GM23338 (cell line): ENCODE data around the gene NEDD4. TPM values are rescaled to one million over a fixed set of nuclear protein-coding genes. Genes with fewer than 3 reads are reported as not detected.
"Not testable (repeated sequence)": the region's sequence is repeated elsewhere in the genome, so short reads cannot be mapped to it uniquely, and the experiment has no call there.

Source experiments
- ATAC-seq: fragments of 200-7000 bp; cut with Tn5 transposase; 3 replicates; pipeline ENCODE4 v1.9.1; 2020
- DNase-seq: peaks from one replicate; pipeline ENCODE4 v3.0.0-alpha.2; 2015; ENCODE audit warnings: low spot score
- H2AFZ ChIP-seq: fragments of 200-600 bp; sonication (generic); 2 replicates; pipeline ENCODE4 v1.8.0; 2016; ENCODE audit warnings: antibody characterized with exemption, mild to moderate bottlenecking, moderate library complexity
- H3F3A ChIP-seq: fragments of 200-600 bp; sonication (generic); replicated peaks from 2 replicates; pipeline ENCODE4 v1.8.0; 2017; ENCODE audit warnings: antibody characterized with exemption, mixed run types, low read depth
- H3K27ac ChIP-seq: fragments of 200-600 bp; sonication (generic); 2 replicates; pipeline ENCODE4 v1.6.1; 2016; ENCODE audit warnings: low read depth
- H3K27me3 ChIP-seq: fragments of 200-600 bp; sonication (generic); 2 replicates; pipeline ENCODE4 v1.8.0; 2016; ENCODE audit warnings: mild to moderate bottlenecking, mixed run types, moderate library complexity; ENCODE audit not compliant: insufficient read depth
- H3K36me3 ChIP-seq: fragments of 200-600 bp; sonication (generic); 2 replicates; pipeline ENCODE4 v1.8.0; 2016; ENCODE audit warnings: mild to moderate bottlenecking; ENCODE audit not compliant: insufficient read depth
- H3K4me1 ChIP-seq: fragments of 200-600 bp; sonication (generic); 2 replicates; pipeline ENCODE4 v1.8.0; 2016; ENCODE audit warnings: mild to moderate bottlenecking, moderate library complexity; ENCODE audit not compliant: insufficient read depth
- H3K4me2 ChIP-seq: fragments of 200-600 bp; sonication (generic); 2 replicates; pipeline ENCODE4 v1.7.1; 2017; ENCODE audit warnings: mixed run types
- H3K4me3 ChIP-seq: fragments of 200-600 bp; sonication (generic); 2 replicates; pipeline ENCODE4 v1.6.1; 2016; ENCODE audit warnings: mixed run types
- H3K79me2 ChIP-seq: fragments of 200-600 bp; sonication (generic); replicated peaks from 2 replicates; pipeline ENCODE4 v1.8.0; 2017; ENCODE audit warnings: mild to moderate bottlenecking; ENCODE audit not compliant: insufficient read depth
- H3K9me2 ChIP-seq: fragments of 200-600 bp; sonication (generic); 2 replicates; pipeline ENCODE4 v1.8.0; 2017; ENCODE audit not compliant: insufficient read depth
- H4K20me1 ChIP-seq: fragments of 200-600 bp; sonication (generic); replicated peaks from 2 replicates; pipeline ENCODE4 v1.8.0; 2017; ENCODE audit warnings: mild to moderate bottlenecking; ENCODE audit not compliant: insufficient read depth
- H3K27ac Mint-ChIP-seq: 2 replicates; pipeline ENCODE4 v1.8.0; 2020; ENCODE audit warnings: inconsistent platforms, mild to moderate bottlenecking, moderate library complexity, mixed read lengths
- H3K27me3 Mint-ChIP-seq: 3 replicates; pipeline ENCODE4 v1.8.0; 2022; ENCODE audit warnings: low read depth, mild to moderate bottlenecking, moderate library complexity, mixed read lengths, inconsistent platforms; ENCODE audit not compliant: insufficient read depth, poor library complexity
- H3K36me3 Mint-ChIP-seq: 3 replicates; pipeline ENCODE4 v1.8.0; 2021; ENCODE audit warnings: low read depth, mild to moderate bottlenecking, inconsistent platforms, moderate library complexity, mixed read lengths
- H3K4me1 Mint-ChIP-seq: 3 replicates; pipeline ENCODE4 v1.8.0; 2020; ENCODE audit warnings: mild to moderate bottlenecking, inconsistent platforms, mixed read lengths
- H3K4me3 Mint-ChIP-seq: 3 replicates; pipeline ENCODE4 v1.8.0; 2021; ENCODE audit warnings: moderate library complexity, mild to moderate bottlenecking, inconsistent platforms, mixed read lengths
- H3K9me3 Mint-ChIP-seq: 3 replicates; pipeline ENCODE4 v1.8.0; 2020; ENCODE audit warnings: moderate library complexity, mild to moderate bottlenecking, inconsistent platforms, mixed read lengths
- REST ChIP-seq: IDR thresholded peaks from one replicate; pipeline ENCODE4 v1.6.1; 2018; ENCODE audit warnings: antibody characterized with exemption; ENCODE audit not compliant: unreplicated experiment
- ZNF331 ChIP-seq: fragments of 250-450 bp; sonication (Bioruptor Pico); IDR thresholded peaks from 2 replicates; pipeline ENCODE4 v1.5.0; 2020; ENCODE audit warnings: low read depth, mild to moderate bottlenecking, moderate library complexity
- polyA plus RNA-seq: library from polyadenylated mRNA; unstranded; fragments of >200 nt; fragmentation: Nextera tagmentation; extraction: Ambion mirVana; gene quantifications from 2 replicates; pipeline ENCODE4 v1.2.1, GENCODE V29; 2016
- total RNA-seq: library from RNA; depleted of rRNA; stranded (reverse); fragments of >200 nt; shearing (Covaris generic); gene quantifications from 2 replicates; pipeline ENCODE4 v1.2.3, GENCODE V29; 2014

The NEDD4 gene
- total and polyA plus RNA-seq, 2 experiments from 2014 or later, result 2.1 to 7.2 TPM

GRCh38 chr15:56014677-56015076 is 21.3 kb upstream of the NEDD4 start (continued):
- TF ChIP-seq REST, result no peak
- no peak for TF ChIP-seq ZNF331

- H4K20me1 ChIP-seq, H3K27me3 ChIP-seq, H3K27ac ChIP-seq, H3K9me3 Mint-ChIP-seq, H3K36me3 ChIP-seq, H3F3A ChIP-seq, H3K36me3 Mint-ChIP-seq, H3K4me1 ChIP-seq, H3K9me2 ChIP-seq, H3K79me2 ChIP-seq, H3K27ac Mint-ChIP-seq, H3K27me3 Mint-ChIP-seq: not testable (repeated sequence)
- H2AFZ ChIP-seq, result peak overlapping the region; percentile 99
- H3K4me2 ChIP-seq, result peak overlapping the region; percentile 78
- ATAC-seq (peak; percentile 88), DNase-seq (peak; percentile 41)
- H3K4me3 ChIP-seq, result peak overlapping the region; percentile 56
- peak overlapping the region; percentile 72 for H3K4me3 Mint-ChIP-seq
- H3K4me1 Mint-ChIP-seq, result peaks cover 11% of the 10 kb centered on the region; the same call in 2 of the 3 replicates
Measured at GRCh38 chr15:56007053-56007452, 13.6 kb upstream of the NEDD4 start.

GRCh38 chr15:56006371-56006770 is 13.0 kb upstream of the NEDD4 start:
- not testable (repeated sequence) for DNase-seq, H3K36me3 Mint-ChIP-seq, H3K4me1 ChIP-seq, H3K27ac Mint-ChIP-seq, H4K20me1 ChIP-seq, H3K9me2 ChIP-seq, ATAC-seq, H3K27me3 Mint-ChIP-seq, H3F3A ChIP-seq, H3K9me3 Mint-ChIP-seq, H3K36me3 ChIP-seq, H3K79me2 ChIP-seq, H3K27me3 ChIP-seq, H3K27ac ChIP-seq
- Mint-ChIP-seq H3K4me1 (peaks cover 11% of the 10 kb centered on the region; the same call in 2 of the 3 replicates), H3K4me3 (peak overlapping the region; percentile 72)
- H2AFZ ChIP-seq, result peak overlapping the region; percentile 99
- peak overlapping the region; percentile 56 for H3K4me3 ChIP-seq
- peak overlapping the region; percentile 78 for H3K4me2 ChIP-seq

GRCh38 chr15:56004281-56004680 is 10.9 kb upstream of the NEDD4 start:
- ATAC-seq, H2AFZ ChIP-seq, H3K4me3 Mint-ChIP-seq, H3K27ac ChIP-seq, DNase-seq, H3K9me3 Mint-ChIP-seq, H3K36me3 ChIP-seq, H3K4me3 ChIP-seq, H4K20me1 ChIP-seq, H3K27ac Mint-ChIP-seq, H3K79me2 ChIP-seq, H3K27me3 ChIP-seq, H3K27me3 Mint-ChIP-seq, H3K4me1 ChIP-seq, H3F3A ChIP-seq, H3K36me3 Mint-ChIP-seq, H3K9me2 ChIP-seq, H3K4me2 ChIP-seq: not testable (repeated sequence)
- peaks cover 11% of the 10 kb centered on the region; the same call in 2 of the 3 replicates for H3K4me1 Mint-ChIP-seq

GRCh38 chr15:56003777-56004176 is 10.4 kb upstream of the NEDD4 start:
- not testable (repeated sequence) for H3K27ac Mint-ChIP-seq, H3K9me2 ChIP-seq, H2AFZ ChIP-seq, H3K27me3 Mint-ChIP-seq, H3K36me3 ChIP-seq, H3F3A ChIP-seq, H3K4me3 Mint-ChIP-seq, ATAC-seq, H3K9me3 Mint-ChIP-seq, H3K27me3 ChIP-seq, H4K20me1 ChIP-seq, H3K4me1 ChIP-seq, H3K4me2 ChIP-seq, DNase-seq, H3K79me2 ChIP-seq, H3K4me3 ChIP-seq, H3K27ac ChIP-seq, H3K36me3 Mint-ChIP-seq
- peaks cover 11% of the 10 kb centered on the region; the same call in 2 of the 3 replicates for H3K4me1 Mint-ChIP-seq

- not testable (repeated sequence) for H3K4me3 Mint-ChIP-seq, ATAC-seq, H3K27ac ChIP-seq, H3K36me3 Mint-ChIP-seq, H3K9me3 Mint-ChIP-seq, H3K4me2 ChIP-seq, H3K9me2 ChIP-seq, DNase-seq, H3K27me3 Mint-ChIP-seq, H3K36me3 ChIP-seq, H4K20me1 ChIP-seq, H3K27ac Mint-ChIP-seq, H3K27me3 ChIP-seq, H3K4me3 ChIP-seq, H3K79me2 ChIP-seq, H3F3A ChIP-seq, H2AFZ ChIP-seq, H3K4me1 ChIP-seq
- peaks cover 11% of the 10 kb centered on the region; the same call in 2 of the 3 replicates for H3K4me1 Mint-ChIP-seq
Measured at GRCh38 chr15:56003277-56003676, 9.9 kb upstream of the NEDD4 start.
